Common myeloid progenitor, CD34-positive (primary cell): ENCODE results near the gene RARG.

Experiments used
- CTCF ChIA-PET: fragments of 350-600 bp; sonication (Branson Sonifier 250); formaldehyde crosslinking; loops from one replicate; lab custom pipeline; 2021; ENCODE audit warnings: antibody characterized with exemption; lab: Charles Lee
- POLR2A ChIA-PET: fragments of 350-600 bp; sonication (Branson Sonifier 250); formaldehyde crosslinking; loops from one replicate; lab custom pipeline; 2021; ENCODE audit warnings: antibody characterized with exemption; lab: Charles Lee
- DNase-seq, 3 donors: peaks; one replicate each; pipeline versions ENCODE4 v3.0.0 to v3.0.0-alpha.2; 2013
- H3K27ac ChIP-seq, 2 experiments: 1 replicate in 1 of 2; 2 replicates in 1 of 2; pipeline ENCODE4 v1.7.0; 2013; ENCODE audit warnings: inconsistent platforms in 2 of 2, low read length in 2 of 2, mild to moderate bottlenecking in 2 of 2, low read depth in 1 of 2, moderate library complexity in 1 of 2; ENCODE audit not compliant: severe bottlenecking in 2 of 2, insufficient read depth in 1 of 2, poor library complexity in 1 of 2
- H3K27me3 ChIP-seq, 5 experiments: replicated peaks in 2 of 5; 1 replicate in 3 of 5; 2 replicates in 2 of 5; pipeline versions ENCODE4 v1.6.1 to v1.7.0; 2013; ENCODE audit warnings: low read length in 4 of 5, mild to moderate bottlenecking in 2 of 5, moderate library complexity in 2 of 5, inconsistent platforms in 1 of 5; ENCODE audit not compliant: insufficient read depth in 5 of 5, control insufficient read depth in 4 of 5
- H3K36me3 ChIP-seq, 4 experiments: 1 replicate in 2 of 4; 2 replicates in 2 of 4; pipeline versions ENCODE4 v1.6.1 to v1.7.0; 2013; ENCODE audit warnings: low read length in 3 of 4, control low read depth in 1 of 4, mild to moderate bottlenecking in 1 of 4; ENCODE audit not compliant: control insufficient read depth in 4 of 4, insufficient read depth in 4 of 4
- H3K4me1 ChIP-seq, 4 experiments: 1 replicate in 3 of 4; 2 replicates in 1 of 4; pipeline versions ENCODE4 v1.6.1 to v1.7.1; 2013; ENCODE audit warnings: low read length in 3 of 4, mild to moderate bottlenecking in 3 of 4, control low read depth in 1 of 4, inconsistent platforms in 1 of 4, moderate library complexity in 1 of 4; ENCODE audit not compliant: control insufficient read depth in 4 of 4, insufficient read depth in 4 of 4; ENCODE audit errors: control extremely low read depth in 1 of 4
- H3K4me3 ChIP-seq, 7 experiments: 1 replicate in 4 of 7; 2 replicates in 3 of 7; pipeline versions ENCODE4 v1.5.1 to v1.7.0; 2013; ENCODE audit warnings: mild to moderate bottlenecking in 7 of 7, low read length in 6 of 7, moderate library complexity in 6 of 7, inconsistent platforms in 2 of 7, low read depth in 2 of 7, control low read depth in 1 of 7; ENCODE audit not compliant: insufficient read depth in 4 of 7, control insufficient read depth in 1 of 7; ENCODE audit errors: extremely low read depth in 1 of 7
- H3K9me3 ChIP-seq, 5 experiments: 1 replicate in 4 of 5; 2 replicates in 1 of 5; pipeline versions ENCODE4 v1.6.1 to v1.7.1; 2013; ENCODE audit warnings: low read length in 4 of 5, mild to moderate bottlenecking in 2 of 5, inconsistent platforms in 1 of 5, low read depth in 1 of 5, moderate library complexity in 1 of 5; ENCODE audit not compliant: control insufficient read depth in 4 of 5, insufficient read depth in 2 of 5; ENCODE audit errors: control extremely low read depth in 1 of 5
- WGBS: methylation state at CpG from one replicate; pipeline ENCODE4 v1.1.5; 2013; ENCODE audit not compliant: insufficient coverage; 5-methylcytosine and 5-hydroxymethylcytosine counted together

The RARG gene

GRCh38 chr12:53268630-53269562 lies 36.9 kb upstream of the RARG start:
- POLR2A ChIA-PET: no interaction called here
- peaks cover 0 to 32% (median 6%) of the 10 kb centered on the region in 4 experiments for H3K36me3 ChIP-seq

GRCh38 chr12:53267999-53268629 lies 36.1 kb upstream of the RARG start, which contains the start of gene ESPL1:
Gene ESPL1, plus strand, starts transcription at chr12:53268299. Its CDS starts 468 bp downstream, at chr12:53268767.
- ChIA-PET CTCF (interaction anchor here (0.8 to 20.5 kb wide), 23 partner anchors 9 to 203 kb away, joined by 3 to 299 read pairs (median 5); partner anchors contain the start of genes AAAS, CSAD, ITGB7 and MYG1), POLR2A (interaction anchor here (0.6 to 1.6 kb wide), 4 partner anchors 47 to 166 kb away, joined by 3 to 7 read pairs (median 4); partner anchors contain the start of gene ZNF740)
- H3K9me3 ChIP-seq: no peaks in the 10 kb centered on the region
- peak; percentile 87 to 93 (median 92) for DNase-seq
- peak within 1 kb of the TSS; percentile 50 to 84 for H3K27ac ChIP-seq
- peak within 1 kb of the TSS; percentile 72 to 97 (median 84) for H3K4me3 ChIP-seq
- 0% methylated on average over 41 of the region's 58 CpGs for WGBS
- peaks cover 2 to 35% (median 18%) of the 10 kb centered on the region in 4 experiments for H3K4me1 ChIP-seq
- H3K36me3 ChIP-seq: peaks cover 0 to 32% (median 6%) of the 10 kb centered on the region in 4 experiments
- no peaks in the 10 kb centered on the region for H3K27me3 ChIP-seq

More at GRCh38 chr12:53268630-53269562, 36.9 kb upstream of the RARG start:
- Histone ChIP-seq H3K4me3 (peak overlapping the region; percentile 72 to 97 (median 84)), H3K27ac (peak overlapping the region; percentile 50 to 84), H3K9me3 (no peaks in the 10 kb centered on the region), H3K4me1 (peaks cover 2 to 35% (median 18%) of the 10 kb centered on the region in 4 experiments), H3K27me3 (no peaks in the 10 kb centered on the region)
- 75% methylated on average over 18 of the region's 20 CpGs for WGBS
- CTCF ChIA-PET: interaction anchor here (1.0 to 20.5 kb wide), 18 partner anchors 10 to 204 kb away, joined by 3 to 299 read pairs (median 5); partner anchors contain the start of genes AAAS, CSAD, ITGB7 and MYG1
- DNase-seq: peak in 1 of 3 donors; percentile 6

- Histone ChIP-seq H3K27ac (peak overlapping the region in 1 of 2 experiments; percentile 84), H3K27me3 (no peaks in the 10 kb centered on the region), H3K9me3 (no peaks in the 10 kb centered on the region), H3K4me3 (peak overlapping the region; percentile 72 to 97 (median 84)), H3K36me3 (peaks cover 0 to 28% (median 5%) of the 10 kb centered on the region in 4 experiments), H3K4me1 (peaks cover 2 to 35% (median 18%) of the 10 kb centered on the region in 4 experiments)
- CTCF ChIA-PET: interaction anchor here (0.8 to 20.5 kb wide), 23 partner anchors 9 to 120 kb away, joined by 3 to 299 read pairs (median 5); partner anchors contain the start of genes AAAS, CSAD, ITGB7 and MYG1
- POLR2A ChIA-PET: interaction anchor here (0.6 to 1.6 kb wide), 4 partner anchors 47 to 165 kb away, joined by 3 to 7 read pairs (median 4); partner anchors contain the start of gene ZNF740
- 0% methylated on average over 11 of the region's 18 CpGs for WGBS
- peak in 2 of 3 donors; percentile 55 to 66 for DNase-seq
Measured at GRCh38 chr12:53267306-53267998, 35.4 kb upstream of the RARG start.

GRCh38 chr12:53265783-53266182 lies 33.8 kb upstream of the RARG start:
- no peak for DNase-seq
- Histone ChIP-seq H3K4me3 (no peak overlapping the region), H3K9me3 (no peaks in the 10 kb centered on the region), H3K27ac (no peak overlapping the region), H3K27me3 (no peaks in the 10 kb centered on the region), H3K36me3 (peaks cover 0 to 19% (median 3%) of the 10 kb centered on the region in 4 experiments), H3K4me1 (peaks cover 2 to 35% (median 18%) of the 10 kb centered on the region in 4 experiments)
- ChIA-PET CTCF (interaction anchor here (1.5 to 20.5 kb wide), 5 partner anchors 9 to 60 kb away, joined by 3 to 299 read pairs (median 11); partner anchors contain the start of gene ITGB7), POLR2A (no interaction called here)
- 88% methylated on average over 1 of the region's 2 CpGs for WGBS

GRCh38 chr12:53259891-53260290 lies 27.9 kb upstream of the RARG start:
- POLR2A ChIA-PET: no interaction called here
- 91% methylated on average over 5 of the region's 6 CpGs for WGBS
- peaks cover 0 to 30% (median 8%) of the 10 kb centered on the region in 4 experiments for H3K4me1 ChIP-seq
- H3K27ac ChIP-seq: no peak overlapping the region
- no peaks in the 10 kb centered on the region for H3K27me3 ChIP-seq
- peaks cover 0 to 3% (median under 1%) of the 10 kb centered on the region in 4 experiments for H3K36me3 ChIP-seq
- H3K9me3 ChIP-seq: no peaks in the 10 kb centered on the region
- no peak overlapping the region for H3K4me3 ChIP-seq
- CTCF ChIA-PET: interaction anchor here (1.1 to 20.5 kb wide), 3 partner anchors 24 to 45 kb away, joined by 3 to 299 read pairs (median 4); partner anchors contain the start of gene ITGB7
- DNase-seq: no peak
